HFF-Myc (cell line): ENCODE measurements around the gene HS6ST2.

Source experiments
- DNase-seq: peaks from one replicate; pipeline ENCODE4 v3.0.0-alpha.2; 2011; ENCODE audit warnings: low read depth; ENCODE audit errors: extremely low read depth
- H3K4me3 ChIP-seq: replicated peaks from 2 replicates; pipeline ENCODE4 v1.5.1; 2011; ENCODE audit warnings: low read depth, mild to moderate bottlenecking, control low read depth, low read length
- TF ChIP-seq, protein P1 (sequence below): IDR thresholded peaks from 2 replicates; pipeline ENCODE4 v1.5.1; 2012; ENCODE audit warnings: mild to moderate bottlenecking, low read depth, low read length, control low read depth; ENCODE audit errors: missing control alignments

Gene HS6ST2

DNA sequence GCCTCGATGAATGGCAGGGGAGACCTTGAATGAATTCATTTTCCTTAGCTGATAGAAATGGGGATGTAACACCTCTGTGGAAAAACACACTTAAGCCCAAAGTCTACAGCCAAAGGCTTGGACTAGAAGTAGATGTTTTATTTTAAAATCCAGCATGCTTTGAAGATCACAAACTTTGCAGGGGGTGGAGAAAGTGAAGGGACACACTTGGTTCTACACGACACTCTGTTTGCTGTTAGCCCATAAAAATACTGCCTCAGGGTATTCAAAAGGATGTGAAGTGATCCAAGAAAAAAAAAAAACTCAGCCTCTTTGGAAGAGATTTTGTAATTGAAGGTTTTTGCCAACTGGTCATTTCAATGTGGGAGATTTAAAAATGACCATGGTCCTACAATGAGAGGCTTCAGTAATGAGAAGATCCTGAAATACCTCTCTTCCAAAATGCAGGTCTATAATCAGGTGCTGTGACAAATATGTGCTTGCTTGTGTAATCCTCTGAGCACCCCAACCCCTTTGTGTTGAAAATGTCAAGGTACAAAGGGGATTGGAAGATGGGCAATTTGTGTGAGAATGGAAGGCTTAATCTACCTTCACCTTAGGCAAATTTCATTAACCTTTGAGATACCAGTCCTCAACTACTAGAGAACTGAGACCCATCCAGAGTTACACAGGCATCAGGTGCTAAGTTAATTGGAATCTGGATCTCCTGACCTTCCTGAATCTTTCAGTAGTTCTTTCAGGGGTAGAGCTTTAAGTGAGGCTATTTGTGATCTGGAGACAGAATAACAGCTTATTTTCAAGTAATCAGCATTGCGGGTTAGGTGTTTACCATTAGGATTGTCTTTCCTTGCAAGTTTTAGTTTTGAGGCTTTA, 82.5 kb downstream of the HS6ST2 start:
- TF ChIP-seq, protein P1, sequence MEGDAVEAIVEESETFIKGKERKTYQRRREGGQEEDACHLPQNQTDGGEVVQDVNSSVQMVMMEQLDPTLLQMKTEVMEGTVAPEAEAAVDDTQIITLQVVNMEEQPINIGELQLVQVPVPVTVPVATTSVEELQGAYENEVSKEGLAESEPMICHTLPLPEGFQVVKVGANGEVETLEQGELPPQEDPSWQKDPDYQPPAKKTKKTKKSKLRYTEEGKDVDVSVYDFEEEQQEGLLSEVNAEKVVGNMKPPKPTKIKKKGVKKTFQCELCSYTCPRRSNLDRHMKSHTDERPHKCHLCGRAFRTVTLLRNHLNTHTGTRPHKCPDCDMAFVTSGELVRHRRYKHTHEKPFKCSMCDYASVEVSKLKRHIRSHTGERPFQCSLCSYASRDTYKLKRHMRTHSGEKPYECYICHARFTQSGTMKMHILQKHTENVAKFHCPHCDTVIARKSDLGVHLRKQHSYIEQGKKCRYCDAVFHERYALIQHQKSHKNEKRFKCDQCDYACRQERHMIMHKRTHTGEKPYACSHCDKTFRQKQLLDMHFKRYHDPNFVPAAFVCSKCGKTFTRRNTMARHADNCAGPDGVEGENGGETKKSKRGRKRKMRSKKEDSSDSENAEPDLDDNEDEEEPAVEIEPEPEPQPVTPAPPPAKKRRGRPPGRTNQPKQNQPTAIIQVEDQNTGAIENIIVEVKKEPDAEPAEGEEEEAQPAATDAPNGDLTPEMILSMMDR: no peak
- DNase-seq: no peak
- H3K4me3 ChIP-seq: no peak overlapping the region

DNA sequence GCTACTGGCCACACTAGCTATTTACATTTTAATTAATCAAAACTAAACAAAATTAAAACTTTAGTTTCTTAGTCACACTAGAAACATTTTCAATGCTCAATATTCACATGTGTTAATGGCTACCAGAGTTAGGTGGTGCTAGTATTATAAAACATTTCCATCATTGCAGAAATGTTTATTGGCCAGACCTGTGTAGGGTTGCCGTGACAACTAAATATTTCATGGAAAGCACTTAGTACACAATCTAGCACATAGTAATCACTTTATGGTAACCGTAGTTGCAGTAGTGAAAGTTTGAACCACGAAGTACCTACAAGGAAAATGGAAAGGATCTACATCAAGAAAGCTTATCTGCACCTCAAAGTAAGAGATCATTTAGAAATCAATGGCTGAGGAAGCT, 95.9 kb downstream of the HS6ST2 start:
- DNase-seq: no peak
- TF ChIP-seq, protein P1: no peak
- no peak overlapping the region for H3K4me3 ChIP-seq

DNA sequence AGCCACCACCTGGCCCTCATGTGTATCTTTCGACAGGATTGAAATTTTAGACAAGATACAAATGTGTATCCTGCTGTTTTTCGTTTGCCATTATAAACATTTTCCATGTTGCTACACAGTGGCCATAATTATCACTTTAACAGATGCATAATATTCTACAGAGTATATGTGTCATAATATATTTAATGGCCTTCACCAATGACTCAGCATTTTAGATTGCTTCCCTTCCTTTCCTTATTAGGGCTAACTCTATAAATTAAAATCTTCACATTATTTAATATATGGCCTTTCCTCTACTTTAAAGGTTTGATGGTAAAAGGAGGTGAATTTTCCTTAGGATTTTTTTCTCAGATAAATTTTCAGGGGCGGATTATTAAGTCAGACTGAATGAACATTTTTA, 97.4 kb downstream of the HS6ST2 start:
- TF ChIP-seq, protein P1: no peak
- DNase-seq: no peak
- no peak overlapping the region for H3K4me3 ChIP-seq

DNA sequence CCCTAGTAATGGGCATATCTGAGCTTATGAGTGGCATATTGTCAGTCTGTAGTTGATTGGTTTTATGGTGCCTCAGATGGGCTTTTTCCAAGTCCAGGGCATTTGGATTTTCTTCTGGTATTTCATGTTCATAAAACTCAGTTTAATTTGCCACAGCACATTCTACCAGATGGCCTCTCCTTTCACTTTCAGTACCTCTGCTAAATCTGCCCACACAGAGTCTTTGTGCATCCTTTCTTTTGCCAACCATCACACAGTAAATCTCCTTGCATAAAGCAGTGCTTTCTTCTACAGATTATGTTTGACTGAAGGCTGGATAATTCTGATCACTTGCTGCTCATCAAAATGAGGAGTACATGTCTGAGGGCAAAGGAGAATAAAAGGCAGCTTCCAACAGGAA, 98.2 kb downstream of the HS6ST2 start:
- no peak for DNase-seq
- TF ChIP-seq, protein P1: no peak
- no peak overlapping the region for H3K4me3 ChIP-seq

DNA sequence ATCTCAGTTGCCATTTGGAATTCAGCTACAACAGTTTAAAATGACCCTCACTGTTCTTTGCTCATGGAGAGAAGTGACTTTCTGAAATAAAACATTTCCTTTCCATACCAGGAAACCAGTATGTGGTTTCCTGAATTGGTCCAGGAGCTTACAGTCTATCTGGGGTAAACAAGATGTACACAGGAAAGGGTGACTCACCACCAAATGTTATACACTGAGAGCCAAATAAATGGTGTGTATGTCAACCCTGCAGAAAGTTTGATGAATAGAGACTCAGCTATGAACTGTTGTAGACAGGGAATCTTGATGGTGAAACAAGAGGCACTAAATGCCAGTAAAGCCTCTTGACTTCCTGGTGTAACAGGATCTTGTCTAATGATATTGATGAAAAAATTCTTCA, 100.4 kb downstream of the HS6ST2 start:
- TF ChIP-seq, protein P1: no peak
- no peak overlapping the region for H3K4me3 ChIP-seq
- DNase-seq: no peak

DNA sequence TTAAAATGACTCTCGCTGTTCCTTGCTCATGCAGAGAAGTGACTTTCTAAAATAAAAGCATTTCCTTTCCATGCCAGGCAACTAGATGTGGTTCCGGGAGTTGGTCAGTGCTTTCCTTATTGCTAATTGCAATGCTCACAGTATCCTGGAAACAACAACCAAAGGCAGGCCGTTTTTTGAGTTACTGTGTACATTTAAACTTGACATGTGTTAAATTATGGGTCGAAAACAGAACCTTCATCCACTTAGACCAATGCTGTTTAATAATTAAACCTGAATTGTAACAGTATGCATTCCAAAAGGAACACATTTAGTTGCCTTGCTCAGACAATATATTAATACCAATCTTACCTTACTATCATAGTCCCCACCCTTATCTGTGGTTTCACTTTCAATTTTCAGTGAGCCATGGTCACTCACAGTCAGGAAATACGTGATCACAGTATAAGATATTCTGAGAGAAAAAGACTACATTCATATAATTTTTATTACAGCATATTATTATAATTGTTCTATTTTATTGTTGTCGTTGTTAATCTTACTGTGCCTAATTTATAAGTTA, 102.6 kb downstream of the HS6ST2 start:
- TF ChIP-seq, protein P1: no peak
- no peak overlapping the region for H3K4me3 ChIP-seq
- DNase-seq: no peak
